SK-N-SH (cell line): ENCODE results near the gene FGD6. TPM values are rescaled to one million over a fixed set of nuclear protein-coding genes. Genes with fewer than 3 reads are reported as not detected.

ENCODE experiments used
- CTCF ChIA-PET: fragments of 300-600, 350-600 bp; formaldehyde crosslinking; extraction: SDS; loops from one replicate; lab custom pipeline; 2021; lab: Yijun Ruan, JAX
- POLR2A ChIA-PET: fragments of 350-600 bp; sonication (Branson Sonifier 250); formaldehyde crosslinking; extraction: SDS; loops from one replicate; lab custom pipeline; 2020; ENCODE audit warnings: antibody characterized with exemption, inconsistent platforms; lab: Yijun Ruan, JAX
- DNase-seq: peaks from one replicate; pipeline ENCODE4 v3.0.0; 2012
- H2AFZ ChIP-seq: fragments of 200-600 bp; sonication (generic); 2 replicates; pipeline ENCODE4 v1.8.1; 2016; ENCODE audit warnings: antibody characterized with exemption, mild to moderate bottlenecking, low read depth
- H3F3A ChIP-seq: fragments of 200-600 bp; sonication (generic); replicated peaks from 2 replicates; pipeline ENCODE3; 2016; ENCODE audit warnings: antibody characterized with exemption, mild to moderate bottlenecking; ENCODE audit not compliant: insufficient read depth
- H3K27ac ChIP-seq, 2 experiments: fragments of 200-500 bp in 1 of 2; fragments of 200-600 bp in 1 of 2; sonication (Bioruptor generic) in 1 of 2; sonication (generic), shearing (Covaris generic) in 1 of 2; 2 replicates each; pipeline versions ENCODE4 v1.5.1 to v1.6.1; 2014 to 2016; ENCODE audit warnings: low read depth in 2 of 2, inconsistent platforms in 1 of 2, low read length in 1 of 2, mild to moderate bottlenecking in 1 of 2, mixed read lengths in 1 of 2
- H3K27me3 ChIP-seq: fragments of 200-600 bp; sonication (generic), shearing (Covaris generic); 2 replicates; pipeline ENCODE4 v1.6.1; 2016; ENCODE audit warnings: mixed run types; ENCODE audit not compliant: insufficient read depth
- H3K36me3 ChIP-seq, 2 experiments: fragments of 200-500 bp in 1 of 2; fragments of 200-600 bp in 1 of 2; sonication (Bioruptor generic) in 1 of 2; sonication (generic) in 1 of 2; replicated peaks in 1 of 2; 2 replicates each; pipeline versions ENCODE3 to v1.5.1; 2014 to 2016; ENCODE audit warnings: low read length in 1 of 2, mild to moderate bottlenecking in 1 of 2; ENCODE audit not compliant: insufficient read depth in 2 of 2, control insufficient read depth in 1 of 2
- H3K4me1 ChIP-seq, 2 experiments: fragments of 200-500 bp in 1 of 2; fragments of 200-600 bp in 1 of 2; sonication (Bioruptor generic) in 1 of 2; sonication (generic), shearing (Covaris generic) in 1 of 2; 2 replicates each; pipeline versions ENCODE4 v1.5.1 to v1.6.1; 2014 to 2016; ENCODE audit warnings: low read depth in 1 of 2, low read length in 1 of 2, mixed run types in 1 of 2; ENCODE audit not compliant: insufficient read depth in 2 of 2, control insufficient read depth in 1 of 2
- H3K4me2 ChIP-seq: fragments of 200-600 bp; sonication (generic), shearing (Covaris generic); 2 replicates; pipeline ENCODE4 v1.6.1; 2017; ENCODE audit warnings: mixed run types
- H3K4me3 ChIP-seq, 2 experiments: fragments of 200-500 bp in 1 of 2; fragments of 200-600 bp in 1 of 2; sonication (Bioruptor generic) in 1 of 2; sonication (generic), shearing (Covaris generic) in 1 of 2; 2 replicates each; pipeline versions ENCODE4 v1.5.1 to v1.8.1; 2014 to 2016; ENCODE audit warnings: low read depth in 2 of 2, inconsistent platforms in 1 of 2, low read length in 1 of 2, mild to moderate bottlenecking in 1 of 2, mixed read lengths in 1 of 2, moderate library complexity in 1 of 2
- H3K79me2 ChIP-seq: fragments of 200-600 bp; sonication (generic); 2 replicates; pipeline ENCODE4 v1.8.1; 2017; ENCODE audit warnings: mild to moderate bottlenecking; ENCODE audit not compliant: insufficient read depth
- H3K9ac ChIP-seq: fragments of 200-600 bp; sonication (generic); 2 replicates; pipeline ENCODE4 v1.6.1; 2017; ENCODE audit warnings: mixed run types
- H3K9me2 ChIP-seq: fragments of 200-600 bp; sonication (generic); 2 replicates; pipeline ENCODE4 v1.6.1; 2017; ENCODE audit warnings: mixed run types
- H3K9me3 ChIP-seq: fragments of 200-600 bp; sonication (generic); 2 replicates; pipeline ENCODE4 v1.6.1; 2017; ENCODE audit warnings: mixed run types, mild to moderate bottlenecking, moderate library complexity
- H4K20me1 ChIP-seq: fragments of 200-600 bp; sonication (generic); 2 replicates; pipeline ENCODE4 v1.6.1; 2017; ENCODE audit warnings: mild to moderate bottlenecking, mixed run types; ENCODE audit not compliant: insufficient read depth
- CHD2 ChIP-seq: fragments of 150-350 bp; IDR thresholded peaks from 2 replicates; pipeline ENCODE4 v1.6.1; 2018; ENCODE audit warnings: low read length; ENCODE audit not compliant: partially characterized antibody
- EP300 ChIP-seq, 2 experiments: IDR thresholded peaks; 2 replicates each; pipeline versions ENCODE4 v1.4.0 to v1.6.1; 2012; ENCODE audit warnings: borderline replicate concordance in 1 of 2, low read depth in 1 of 2, low read length in 1 of 2
- EZH2phosphoT487 ChIP-seq: fragments of 200-600 bp; sonication (generic); IDR thresholded peaks from 2 replicates; pipeline ENCODE4 v1.6.1; 2017; ENCODE audit warnings: low read depth, mixed run types, mild to moderate bottlenecking, antibody characterized with exemption, moderate library complexity, borderline replicate concordance
- FOXJ3 ChIP-seq: sonication (generic); formaldehyde crosslinking; IDR thresholded peaks from 2 replicates; pipeline ENCODE4 v1.5.1; 2020; ENCODE audit warnings: mild to moderate bottlenecking, missing genetic modification reagents
- FOXM1 ChIP-seq: IDR thresholded peaks from 2 replicates; pipeline ENCODE4 v1.4.0; 2012; ENCODE audit warnings: low read depth, mild to moderate bottlenecking
- MXI1 ChIP-seq: IDR thresholded peaks from 2 replicates; pipeline ENCODE4 v1.6.1; 2012; ENCODE audit warnings: mild to moderate bottlenecking, low read depth, low read length, improper control_type of control experiment
- NFIC ChIP-seq: IDR thresholded peaks from 2 replicates; pipeline ENCODE4 v1.4.0; 2012; ENCODE audit warnings: borderline replicate concordance
- RCOR1 ChIP-seq: fragments of 150-350 bp; IDR thresholded peaks from 2 replicates; pipeline ENCODE4 v1.6.1; 2017; ENCODE audit warnings: antibody characterized with exemption, low read length
- REST ChIP-seq: IDR thresholded peaks from 2 replicates; pipeline ENCODE4 v1.6.1; 2012; ENCODE audit warnings: mild to moderate bottlenecking, low read depth, low read length, moderate library complexity
- RXRA ChIP-seq: IDR thresholded peaks from 2 replicates; pipeline ENCODE4 v1.4.0; 2012; ENCODE audit warnings: low read depth, mild to moderate bottlenecking, borderline replicate concordance
- SIN3A ChIP-seq: IDR thresholded peaks from 2 replicates; pipeline ENCODE4 v1.6.1; 2012; ENCODE audit warnings: low read depth, mild to moderate bottlenecking, low read length, moderate library complexity, borderline replicate concordance
- TEAD4 ChIP-seq: IDR thresholded peaks from 2 replicates; pipeline ENCODE4 v1.4.0; 2012; ENCODE audit warnings: mild to moderate bottlenecking, borderline replicate concordance; ENCODE audit not compliant: insufficient read depth
- USF2 ChIP-seq: fragments of 150-350 bp; IDR thresholded peaks from 2 replicates; pipeline ENCODE4 v1.6.1; 2017; ENCODE audit warnings: antibody characterized with exemption, low read length, low read depth, borderline replicate concordance
- YY1 ChIP-seq: IDR thresholded peaks from 2 replicates; pipeline ENCODE4 v1.4.0; 2012; ENCODE audit warnings: low read depth, mild to moderate bottlenecking
- WGBS: methylation state at CpG from one replicate; pipeline ENCODE4 v1.1.6; 2017; ENCODE audit warnings: low lambda C conversion rate; 5-methylcytosine and 5-hydroxymethylcytosine counted together
- polyA plus RNA-seq, 3 experiments: library from polyadenylated mRNA; depleted of rRNA; stranded (reverse); fragments of >200 nt; gene quantifications; 2 replicates each; pipeline ENCODE4 v1.2.3, GENCODE V29; 2012
- TF ChIP-seq, protein P1 (sequence below): IDR thresholded peaks from 2 replicates; pipeline ENCODE4 v1.4.0; 2012; ENCODE audit warnings: low read depth
- TF ChIP-seq, protein P2 (sequence below): fragments of 200-600 bp; sonication (generic); IDR thresholded peaks from 2 replicates; pipeline ENCODE4 v1.6.1; 2017; ENCODE audit warnings: antibody characterized with exemption, mild to moderate bottlenecking, moderate library complexity

FGD6 gene
- polyA plus RNA-seq, 1 of the 3 experiments (the other 2 are of a cell fraction), result 2.8 TPM

DNA sequence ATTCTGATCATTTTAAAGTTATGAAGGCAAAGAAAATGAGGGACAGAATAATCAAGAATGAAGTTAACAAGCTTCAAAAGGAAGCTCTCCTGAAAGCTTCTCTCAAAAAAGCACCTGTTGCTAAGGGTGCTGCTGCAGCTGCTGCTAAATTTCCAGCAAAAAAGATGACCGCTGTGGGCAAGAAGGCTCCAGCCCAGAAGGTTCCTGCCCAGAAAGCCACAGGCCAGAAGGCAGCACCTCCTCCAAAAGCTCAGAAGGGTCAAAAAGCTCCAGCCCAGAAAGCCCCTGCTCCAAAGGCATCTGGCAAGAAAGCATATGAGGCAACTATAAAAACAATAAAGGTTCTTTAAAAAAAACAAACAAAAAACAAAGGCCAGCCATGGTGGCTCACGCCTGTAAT, 91.2 kb downstream of the FGD6 start (continued):
- TF ChIP-seq NFIC (no peak), FOXM1 (no peak), CHD2 (no peak), FOXJ3 (CRISPR knock-in tag) (no peak), RXRA (no peak), USF2 (no peak), RCOR1 (no peak), MXI1 (no peak)

DNA sequence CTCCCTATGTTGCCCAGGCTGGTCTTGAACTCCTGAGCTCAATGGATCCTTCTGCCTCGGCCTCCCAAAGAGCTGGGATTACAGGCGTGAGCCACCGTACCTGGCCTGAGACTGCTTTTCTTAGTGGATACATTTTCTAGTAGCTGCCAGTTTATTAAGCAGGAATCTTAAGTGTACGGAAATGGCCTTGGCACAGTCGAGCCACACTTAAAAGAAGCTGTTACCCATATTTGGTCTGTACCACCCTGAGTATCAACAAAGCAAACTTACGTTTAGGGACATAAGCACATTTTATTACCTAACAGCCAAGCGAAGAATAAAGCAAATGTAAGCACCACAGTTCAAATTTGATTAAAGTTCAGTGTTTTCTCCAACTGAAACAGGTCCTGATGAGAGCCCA, 93.2 kb downstream of the FGD6 start:
- no peak overlapping the region for H3K4me3 ChIP-seq
- no peaks in the 10 kb centered on the region for H3K9me3 ChIP-seq
- ChIA-PET POLR2A (no interaction called here), CTCF (interaction anchor here (0.9 to 2.7 kb wide), 4 partner anchors 8 to 410 kb away, joined by 3 to 12 read pairs (median 5); no protein-coding TSS in a partner anchor)
- peaks cover 9% of the 10 kb centered on the region for H3F3A ChIP-seq
- H3K79me2 ChIP-seq, result no peaks in the 10 kb centered on the region
- H3K4me1 ChIP-seq, result peaks cover 0 to 4% of the 10 kb centered on the region in 2 experiments; a peak in 1 of 4 replicates
- H4K20me1 ChIP-seq, result no peaks in the 10 kb centered on the region
- H3K27ac ChIP-seq, result no peak overlapping the region
- 98% methylated on average over 7 of the region's 7 CpGs for WGBS
- DNase-seq, result no peak
- TF ChIP-seq, protein P1, sequence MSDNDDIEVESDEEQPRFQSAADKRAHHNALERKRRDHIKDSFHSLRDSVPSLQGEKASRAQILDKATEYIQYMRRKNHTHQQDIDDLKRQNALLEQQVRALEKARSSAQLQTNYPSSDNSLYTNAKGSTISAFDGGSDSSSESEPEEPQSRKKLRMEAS, result no peak
- no peak for TF ChIP-seq SIN3A
- no peak for TF ChIP-seq REST
- TF ChIP-seq YY1, result no peak
- no peak for TF ChIP-seq MXI1
- no peak for TF ChIP-seq RXRA
- no peak for TF ChIP-seq EZH2phosphoT487
- TF ChIP-seq, protein P2, sequence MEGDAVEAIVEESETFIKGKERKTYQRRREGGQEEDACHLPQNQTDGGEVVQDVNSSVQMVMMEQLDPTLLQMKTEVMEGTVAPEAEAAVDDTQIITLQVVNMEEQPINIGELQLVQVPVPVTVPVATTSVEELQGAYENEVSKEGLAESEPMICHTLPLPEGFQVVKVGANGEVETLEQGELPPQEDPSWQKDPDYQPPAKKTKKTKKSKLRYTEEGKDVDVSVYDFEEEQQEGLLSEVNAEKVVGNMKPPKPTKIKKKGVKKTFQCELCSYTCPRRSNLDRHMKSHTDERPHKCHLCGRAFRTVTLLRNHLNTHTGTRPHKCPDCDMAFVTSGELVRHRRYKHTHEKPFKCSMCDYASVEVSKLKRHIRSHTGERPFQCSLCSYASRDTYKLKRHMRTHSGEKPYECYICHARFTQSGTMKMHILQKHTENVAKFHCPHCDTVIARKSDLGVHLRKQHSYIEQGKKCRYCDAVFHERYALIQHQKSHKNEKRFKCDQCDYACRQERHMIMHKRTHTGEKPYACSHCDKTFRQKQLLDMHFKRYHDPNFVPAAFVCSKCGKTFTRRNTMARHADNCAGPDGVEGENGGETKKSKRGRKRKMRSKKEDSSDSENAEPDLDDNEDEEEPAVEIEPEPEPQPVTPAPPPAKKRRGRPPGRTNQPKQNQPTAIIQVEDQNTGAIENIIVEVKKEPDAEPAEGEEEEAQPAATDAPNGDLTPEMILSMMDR, result no peak
- no peak for TF ChIP-seq EP300 (IDR thresholded peaks at IDR 0.05; ENCODE audit: borderline replicate concordance in 1 of 2, low read depth in 1 of 2, low read length in 1 of 2)
- no peak for TF ChIP-seq FOXM1
- no peak for TF ChIP-seq TEAD4
- no peak overlapping the region for H3K9ac ChIP-seq
- no peaks in the 10 kb centered on the region for H3K9me2 ChIP-seq
- no peak overlapping the region for H3K4me2 ChIP-seq
- H3K27me3 ChIP-seq, result no peaks in the 10 kb centered on the region
- H2AFZ ChIP-seq, result no peak overlapping the region
- peaks cover 0 to 18% of the 10 kb centered on the region in 2 experiments for H3K36me3 ChIP-seq
